ENCODE data around the gene SART3.
A peak's percentile ranks its signal among the peaks of the same experiment; 100 is the strongest.
"Not testable (repeated sequence)": the region's sequence is repeated elsewhere in the genome, so short reads cannot be mapped to it uniquely, and the experiment has no call there.

The SART3 gene

DNA sequence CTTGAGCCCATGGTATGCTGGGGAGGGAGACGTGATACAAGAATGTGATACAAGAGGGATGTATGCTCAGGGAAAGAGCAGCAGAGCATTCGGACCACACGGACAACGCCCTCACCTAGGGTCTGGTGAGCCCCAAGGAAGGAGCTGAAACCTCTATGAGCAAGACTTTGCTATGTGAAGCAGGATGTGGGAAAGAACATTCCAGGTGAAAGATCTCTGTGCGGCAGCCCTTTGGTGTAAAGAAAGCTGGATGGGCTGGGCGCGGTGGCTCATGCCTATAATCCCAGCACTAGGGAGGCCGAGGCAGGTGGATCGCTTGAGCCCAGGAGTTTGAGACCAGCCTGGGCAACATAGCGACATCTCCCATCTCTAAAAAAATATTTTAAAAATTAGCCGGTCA lies 62.8 kb downstream of the SART3 start:
- DNase-seq (ENCODE audit: low spot score): no peak
- TF ChIP-seq CTCF (IDR thresholded peaks at IDR 0.05; ENCODE audit: extremely low read depth, missing control alignments): no peak

- DNase-seq (ENCODE audit: low spot score): no peak
- no peak for TF ChIP-seq CTCF (IDR thresholded peaks at IDR 0.05; ENCODE audit: extremely low read depth, missing control alignments)
These were observed 65.0 kb downstream of the SART3 start for GRCh38 chr12:108495823-108496579.

- DNase-seq (ENCODE audit: low spot score): peak; percentile 52
These were observed 65.9 kb downstream of the SART3 start for GRCh38 chr12:108495054-108495453.

DNA sequence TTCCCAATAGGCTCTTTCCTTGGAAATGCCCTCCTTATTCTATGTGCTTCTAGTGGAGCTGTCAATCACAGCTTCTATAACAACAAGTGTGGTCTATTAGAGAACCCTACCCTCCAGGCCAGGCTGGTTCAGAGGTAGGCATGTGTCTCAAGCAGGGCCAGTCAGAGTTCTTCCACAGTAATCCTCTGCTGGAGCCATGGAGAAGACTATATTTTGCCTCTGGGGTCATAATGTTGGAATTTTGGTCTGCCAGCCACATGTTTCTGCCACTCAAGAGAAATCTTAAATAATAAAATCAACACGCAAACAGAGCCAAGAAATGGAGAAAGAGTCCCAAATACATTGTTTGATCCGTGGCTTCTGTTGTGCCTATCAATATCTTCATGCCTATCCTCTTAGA lies 69.7 kb downstream of the SART3 start:
- TF ChIP-seq CTCF (IDR thresholded peaks at IDR 0.05; ENCODE audit: extremely low read depth, missing control alignments): no peak
- DNase-seq (ENCODE audit: low spot score): no peak

More at GRCh38 chr12:108495054-108495453, 65.9 kb downstream of the SART3 start:
- TF ChIP-seq CTCF (IDR thresholded peaks at IDR 0.05; ENCODE audit: extremely low read depth, missing control alignments): peak; percentile 36

GRCh38 chr12:108487029-108487428 lies 73.9 kb downstream of the SART3 start:
- not testable (repeated sequence) for DNase-seq (ENCODE audit: low spot score)

DNA sequence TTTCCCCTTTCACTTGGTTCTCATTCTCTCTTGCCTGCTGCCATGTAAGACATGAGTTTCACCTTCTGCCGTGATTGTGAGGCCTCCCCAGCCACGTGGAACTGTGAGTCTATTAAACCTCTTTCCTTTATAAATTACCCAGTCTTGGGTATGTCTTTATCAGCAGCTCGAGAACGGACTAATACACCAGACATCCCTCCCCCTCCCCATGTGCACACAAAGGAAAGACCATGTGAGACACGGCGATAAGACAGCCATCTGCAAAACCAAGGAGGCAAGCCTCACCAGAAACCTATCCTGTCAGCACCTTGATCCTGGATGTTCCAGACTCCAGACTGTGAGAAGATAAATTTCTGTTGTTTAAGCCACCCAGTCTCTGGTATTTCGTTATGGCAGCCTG lies 75.6 kb downstream of the SART3 start:
- not testable (repeated sequence) for DNase-seq (ENCODE audit: low spot score)

GRCh38 chr12:108484845-108485244 lies 76.1 kb downstream of the SART3 start:
- no peak for TF ChIP-seq CTCF (IDR thresholded peaks at IDR 0.05; ENCODE audit: extremely low read depth, missing control alignments)
- DNase-seq (ENCODE audit: low spot score): no peak

- no peak for DNase-seq (ENCODE audit: low spot score)
- no peak for TF ChIP-seq CTCF (IDR thresholded peaks at IDR 0.05; ENCODE audit: extremely low read depth, missing control alignments)
These were observed 76.5 kb downstream of the SART3 start for GRCh38 chr12:108484431-108484830.

All from GM20000 (cell line).